Natural killer cell (primary cell): ENCODE measurements around the gene XRCC5. TPM values are rescaled to one million over a fixed set of nuclear protein-coding genes. Genes with fewer than 3 reads are reported as not detected.

Source experiments
- ATAC-seq, 3 donors: fragments of 150-1000 bp in 2 of 3; fragments of 200-7000 bp in 1 of 3; cut with Tn5 transposase; 1 replicate in 1 of 3; 2 replicates in 2 of 3; pipeline ENCODE4 v1.10.0; 2021; ENCODE audit warnings: mild to moderate bottlenecking in 2 of 3, moderate library complexity in 2 of 3
- DNase-seq, 2 donors: peaks; one replicate each; pipeline versions ENCODE4 v3.0.0 to v3.0.0-alpha.2; 2013 to 2021; ENCODE audit warnings: mixed read lengths in 1 of 2
- H3K27ac ChIP-seq: one replicate; pipeline ENCODE4 v1.5.1; 2013; ENCODE audit warnings: mild to moderate bottlenecking, low read length
- H3K27me3 ChIP-seq: one replicate; pipeline ENCODE4 v1.6.1; 2013; ENCODE audit warnings: low read length; ENCODE audit not compliant: control insufficient read depth, insufficient read depth
- H3K36me3 ChIP-seq: one replicate; pipeline ENCODE4 v1.6.1; 2013; ENCODE audit warnings: low read length; ENCODE audit not compliant: control insufficient read depth, insufficient read depth
- H3K4me1 ChIP-seq: one replicate; pipeline ENCODE4 v1.6.1; 2013; ENCODE audit warnings: low read length; ENCODE audit not compliant: control insufficient read depth, insufficient read depth
- H3K4me3 ChIP-seq: one replicate; pipeline ENCODE4 v1.5.1; 2013; ENCODE audit warnings: low read length
- H3K9me3 ChIP-seq: one replicate; pipeline ENCODE4 v1.6.1; 2013; ENCODE audit warnings: low read length; ENCODE audit not compliant: control insufficient read depth, insufficient read depth
- H3K27ac Mint-ChIP-seq, 2 donors: one replicate each; pipeline ENCODE4 v1.8.0; 2022; ENCODE audit warnings: mild to moderate bottlenecking in 2 of 2, mixed read lengths in 2 of 2, moderate library complexity in 1 of 2
- H3K27me3 Mint-ChIP-seq, 2 donors: one replicate each; pipeline ENCODE4 v1.8.0; 2022; ENCODE audit warnings: low read depth in 2 of 2, mixed read lengths in 2 of 2
- H3K36me3 Mint-ChIP-seq: one replicate; pipeline ENCODE4 v1.8.0; 2022; ENCODE audit warnings: mixed read lengths
- H3K4me1 Mint-ChIP-seq, 2 donors: one replicate each; pipeline ENCODE4 v1.8.0; 2022; ENCODE audit warnings: mixed read lengths in 2 of 2
- H3K4me3 Mint-ChIP-seq: one replicate; pipeline ENCODE4 v1.8.0; 2022; ENCODE audit warnings: mild to moderate bottlenecking, moderate library complexity, mixed read lengths
- H3K9me3 Mint-ChIP-seq, 2 donors: one replicate each; pipeline ENCODE4 v1.8.0; 2022; ENCODE audit warnings: mixed read lengths in 2 of 2
- WGBS: methylation state at CpG from one replicate; pipeline ENCODE4 v1.1.7; 2013; ENCODE audit warnings: missing lambda C conversion rate; ENCODE audit not compliant: insufficient coverage; 5-methylcytosine and 5-hydroxymethylcytosine counted together
- intact Hi-C: fragments of 100-400 bp; cut with micrococcal nuclease; formaldehyde crosslinking; loops from one replicate; pipeline ENCODE4 v1.14.2; 2022
- total RNA-seq, 4 donors: library from RNA; stranded (reverse); fragments of 120-200 nt in 1 of 4; gene quantifications; one replicate each; pipeline versions ENCODE4 v1.2.3 to v1.2.4, GENCODE V29; 2013 to 2022
- TF ChIP-seq, protein P1 (sequence below): fragments of 200-600 bp; IDR thresholded peaks from one replicate; pipeline ENCODE4 v1.8.0; 2022; ENCODE audit warnings: antibody characterized with exemption

Gene XRCC5
- total RNA-seq, 3 donors from 2014 or later (not counting 1 experiment from before 2014, with no cell fraction given) = 188 to 220 (median 201) TPM

DNA sequence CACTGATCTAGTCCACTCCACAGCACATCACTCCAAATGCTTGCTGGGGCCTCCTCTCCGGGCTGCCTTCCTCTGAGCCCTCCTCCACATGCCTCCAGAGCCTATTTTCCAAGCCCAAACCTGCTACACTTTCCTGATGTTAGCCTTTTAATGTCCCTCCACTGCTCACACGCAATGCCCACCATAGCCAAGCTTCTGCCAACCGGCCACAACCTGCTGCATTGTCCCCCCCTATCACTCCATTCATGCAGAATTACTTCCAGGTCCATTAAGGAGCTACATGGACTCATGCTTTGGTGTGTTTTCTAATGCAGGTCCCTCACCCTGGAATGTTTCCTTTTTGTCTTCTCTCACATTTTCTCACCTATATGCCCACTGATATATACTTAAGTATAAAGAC lies 133.9 kb downstream of the XRCC5 start:
- 88% methylated on average over 3 of the region's 3 CpGs for WGBS
- no peaks in the 10 kb centered on the region for H3K9me3 ChIP-seq
- TF ChIP-seq, protein P1, sequence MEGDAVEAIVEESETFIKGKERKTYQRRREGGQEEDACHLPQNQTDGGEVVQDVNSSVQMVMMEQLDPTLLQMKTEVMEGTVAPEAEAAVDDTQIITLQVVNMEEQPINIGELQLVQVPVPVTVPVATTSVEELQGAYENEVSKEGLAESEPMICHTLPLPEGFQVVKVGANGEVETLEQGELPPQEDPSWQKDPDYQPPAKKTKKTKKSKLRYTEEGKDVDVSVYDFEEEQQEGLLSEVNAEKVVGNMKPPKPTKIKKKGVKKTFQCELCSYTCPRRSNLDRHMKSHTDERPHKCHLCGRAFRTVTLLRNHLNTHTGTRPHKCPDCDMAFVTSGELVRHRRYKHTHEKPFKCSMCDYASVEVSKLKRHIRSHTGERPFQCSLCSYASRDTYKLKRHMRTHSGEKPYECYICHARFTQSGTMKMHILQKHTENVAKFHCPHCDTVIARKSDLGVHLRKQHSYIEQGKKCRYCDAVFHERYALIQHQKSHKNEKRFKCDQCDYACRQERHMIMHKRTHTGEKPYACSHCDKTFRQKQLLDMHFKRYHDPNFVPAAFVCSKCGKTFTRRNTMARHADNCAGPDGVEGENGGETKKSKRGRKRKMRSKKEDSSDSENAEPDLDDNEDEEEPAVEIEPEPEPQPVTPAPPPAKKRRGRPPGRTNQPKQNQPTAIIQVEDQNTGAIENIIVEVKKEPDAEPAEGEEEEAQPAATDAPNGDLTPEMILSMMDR = no peak
- Mint-ChIP-seq H3K4me1 (no peaks in the 10 kb centered on the region), H3K27me3 (no peaks in the 10 kb centered on the region), H3K36me3 (no peaks in the 10 kb centered on the region), H3K27ac (no peak overlapping the region), H3K4me3 (no peak overlapping the region), H3K9me3 (no peaks in the 10 kb centered on the region)
- no peak overlapping the region for H3K27ac ChIP-seq
- no peaks in the 10 kb centered on the region for H3K36me3 ChIP-seq
- intact Hi-C loops = no loop called here
- ATAC-seq (no peak), DNase-seq (no peak)
- H3K4me3 ChIP-seq = no peak overlapping the region
- H3K27me3 ChIP-seq = no peaks in the 10 kb centered on the region
- H3K4me1 ChIP-seq = no peaks in the 10 kb centered on the region

DNA sequence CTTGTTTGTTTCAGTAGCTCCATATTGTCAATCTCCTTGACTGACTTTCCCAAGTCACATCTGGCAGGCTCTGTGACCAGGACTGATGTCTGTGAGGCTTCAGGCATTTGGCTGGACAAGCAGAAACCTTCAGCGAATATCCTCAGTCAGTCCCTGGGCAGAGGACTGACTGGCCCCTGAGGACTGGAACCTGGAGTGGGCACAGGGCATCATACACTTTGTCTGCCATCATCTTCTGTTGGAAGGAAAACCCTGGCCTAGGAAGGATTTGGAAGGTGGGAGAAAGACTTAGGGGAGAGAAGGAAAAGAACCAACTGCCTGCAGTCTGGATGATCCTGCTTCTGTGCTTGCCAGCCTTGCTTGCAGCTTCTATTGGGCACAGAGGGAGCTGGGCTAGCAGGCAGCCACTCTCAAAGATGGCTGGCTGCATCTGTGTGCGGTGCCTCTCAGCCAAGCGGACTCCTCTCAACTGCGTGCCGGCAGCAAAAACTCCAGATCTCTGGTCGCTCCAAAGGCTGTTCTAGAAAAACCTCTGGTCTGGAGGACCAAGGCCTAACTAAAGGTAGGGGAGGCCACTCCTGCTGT lies 136.3 kb downstream of the XRCC5 start:
- no peak for DNase-seq
- no peaks in the 10 kb centered on the region for H3K27me3 ChIP-seq
- H3K9me3 Mint-ChIP-seq = peaks cover 0 to 4% of the 10 kb centered on the region in 2 donors
- no peaks in the 10 kb centered on the region for H3K9me3 ChIP-seq
- ATAC-seq = no peak
- no peak overlapping the region for H3K27ac ChIP-seq
- TF ChIP-seq, protein P1 = no peak
- no peaks in the 10 kb centered on the region for H3K36me3 ChIP-seq
- H3K4me1 ChIP-seq = no peaks in the 10 kb centered on the region
- H3K27me3 Mint-ChIP-seq = peaks cover 0 to 6% of the 10 kb centered on the region in 2 donors
- no peaks in the 10 kb centered on the region for H3K36me3 Mint-ChIP-seq
- no peaks in the 10 kb centered on the region for H3K4me1 Mint-ChIP-seq
- H3K4me3 Mint-ChIP-seq = no peak overlapping the region
- intact Hi-C loops = no loop called here
- 82% methylated on average over 6 of the region's 6 CpGs for WGBS
- no peak overlapping the region for H3K4me3 ChIP-seq
- no peak overlapping the region for H3K27ac Mint-ChIP-seq

DNA sequence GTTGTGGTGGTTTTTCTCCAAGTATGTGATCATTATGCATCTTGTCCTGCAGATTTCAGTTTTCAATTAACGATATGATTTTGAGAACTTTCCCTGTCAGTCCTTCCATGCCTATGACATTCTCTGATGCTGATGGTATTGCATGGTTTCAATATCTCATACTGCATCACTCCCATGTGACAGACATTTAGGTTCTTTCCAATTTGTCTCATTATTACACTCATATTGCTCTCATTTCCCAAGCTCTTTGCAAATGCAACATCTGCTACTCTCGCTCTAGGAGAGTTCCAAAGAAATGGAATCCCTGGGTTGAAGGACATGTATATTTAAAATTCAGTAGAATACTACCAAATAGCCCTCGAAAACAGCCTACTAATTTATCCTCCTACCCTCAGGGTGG lies 137.6 kb downstream of the XRCC5 start:
- peaks cover 0 to 6% of the 10 kb centered on the region in 2 donors for H3K27me3 Mint-ChIP-seq
- no peak overlapping the region for H3K27ac Mint-ChIP-seq
- Histone ChIP-seq H3K4me3 (no peak overlapping the region), H3K4me1 (no peaks in the 10 kb centered on the region), H3K27me3 (no peaks in the 10 kb centered on the region), H3K36me3 (no peaks in the 10 kb centered on the region), H3K27ac (no peak overlapping the region), H3K9me3 (no peaks in the 10 kb centered on the region)
- DNase-seq (no peak), ATAC-seq (no peak)
- intact Hi-C loops = no loop called here
- no peak overlapping the region for H3K4me3 Mint-ChIP-seq
- H3K9me3 Mint-ChIP-seq = peaks cover 0 to 4% of the 10 kb centered on the region in 2 donors
- WGBS = 83% methylated on average over 1 of the region's 3 CpGs
- TF ChIP-seq, protein P1 = no peak
- no peaks in the 10 kb centered on the region for H3K36me3 Mint-ChIP-seq
- H3K4me1 Mint-ChIP-seq = no peaks in the 10 kb centered on the region

Other genes starting within 250 kb of the XRCC5 start
- gene MREG, start 95.8 kb upstream of the XRCC5 start, total RNA-seq = 1 to 10 TPM; 4.0 to 9.8 (median 6.8) TPM
- 10 to 100 TPM; 15.4 to 25.7 (median 17.5) TPM for gene PECR, start 27.5 kb upstream of the XRCC5 start, total RNA-seq
- 1 to 10 TPM in 1 of 3 donors, under 1 TPM in 2; 0.68 to 1.5 (median 0.98) TPM for gene TMEM169, start 27.4 kb upstream of the XRCC5 start, total RNA-seq